Thoracic aorta (tissue), 2 donors: ENCODE results near the gene VAT1L. TPM values are rescaled to one million over a fixed set of nuclear protein-coding genes. Genes with fewer than 3 reads are reported as not detected.

Experiments used
- ATAC-seq: fragments of 150-250 bp; one replicate; pipeline ENCODE4 v1.8.0; 2017; ENCODE audit warnings: low read depth; ENCODE audit not compliant: insufficient number of reproducible peaks, low FRiP score
- DNase-seq: peaks from one replicate; pipeline ENCODE4 v3.0.0-alpha.2; 2020; ENCODE audit warnings: low spot score
- H3K27ac ChIP-seq, 2 donors: fragments of 200-600 bp; sonication (generic); 1 replicate in 1 of 2; 2 replicates in 1 of 2; pipeline ENCODE4 v1.5.1; 2016; ENCODE audit warnings: mild to moderate bottlenecking in 2 of 2, moderate library complexity in 2 of 2
- H3K27me3 ChIP-seq: fragments of 200-600 bp; sonication (generic); replicated peaks from 2 replicates; pipeline ENCODE4 v1.6.0; 2016; ENCODE audit warnings: mild to moderate bottlenecking; ENCODE audit not compliant: insufficient read depth
- H3K36me3 ChIP-seq: fragments of 200-600 bp; sonication (generic); one replicate; pipeline ENCODE4 v1.5.1; 2016
- H3K4me1 ChIP-seq, 2 donors: fragments of 200-600 bp; sonication (generic); 1 replicate in 1 of 2; 2 replicates in 1 of 2; pipeline versions ENCODE4 v1.5.1 to v1.6.0; 2016; ENCODE audit warnings: low read depth in 2 of 2, mild to moderate bottlenecking in 1 of 2; ENCODE audit not compliant: control insufficient read depth in 1 of 2
- H3K4me3 ChIP-seq: fragments of 200-600 bp; sonication (generic); 2 replicates; pipeline ENCODE4 v1.5.1; 2016; ENCODE audit warnings: mild to moderate bottlenecking
- H3K9me3 ChIP-seq: fragments of 200-600 bp; sonication (generic); 2 replicates; pipeline ENCODE4 v1.5.1; 2016
- total RNA-seq, 2 donors: library from RNA; depleted of rRNA; stranded (reverse); fragments of >200 nt; gene quantifications; one replicate each; pipeline versions ENCODE4 v1.1.0 to v1.2.3, GENCODE V29; 2016
- TF ChIP-seq, protein P1 (sequence below): fragments of 200-600 bp; sonication (generic); IDR thresholded peaks from one replicate; pipeline ENCODE4 v1.5.1; 2019; ENCODE audit warnings: antibody characterized with exemption

Gene VAT1L
- total RNA-seq, 2 donors from 2014 or later = 10.4 to 27.1 TPM

DNA sequence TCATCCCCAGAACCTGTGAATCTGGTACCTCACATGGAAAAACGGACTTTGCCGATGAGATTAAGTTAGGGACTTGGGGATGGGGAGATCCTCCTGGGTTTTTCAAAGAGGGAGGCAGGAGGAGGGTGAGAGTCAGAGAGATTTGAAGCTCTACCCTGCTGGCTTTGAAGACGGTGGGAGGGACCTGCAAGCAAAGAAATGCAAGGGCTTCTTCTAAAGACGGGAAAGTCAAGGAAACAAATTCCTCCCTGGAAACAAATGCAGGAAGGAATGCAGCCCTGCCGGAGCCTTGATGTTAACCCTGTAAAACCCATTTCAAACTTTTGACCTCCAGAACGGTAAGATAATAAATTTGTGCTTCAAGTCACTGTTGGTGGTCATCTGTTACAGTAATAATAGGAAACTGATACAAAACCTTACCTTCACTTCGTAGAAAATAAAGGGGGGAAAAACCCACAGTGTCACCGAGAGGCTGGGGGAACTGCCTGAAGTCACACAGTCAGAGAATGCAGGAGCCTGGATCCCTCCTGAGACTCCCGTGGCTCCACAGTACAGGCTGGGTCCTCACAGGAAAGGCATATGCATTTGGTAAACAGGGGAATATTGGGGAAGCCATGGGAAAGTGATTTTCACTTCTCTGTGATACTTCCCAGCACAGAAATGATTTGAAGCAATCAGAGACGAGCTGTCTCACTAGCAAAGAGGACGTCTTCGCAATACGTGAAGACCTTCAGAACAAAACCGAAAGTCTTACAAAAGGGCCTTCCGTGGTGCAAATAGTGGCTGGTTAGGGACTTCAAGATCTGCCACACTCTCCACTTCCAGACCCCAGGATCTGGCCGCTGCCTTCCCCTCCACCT lies 175.1 kb downstream of the VAT1L start:
- Histone ChIP-seq H3K27me3 (no peaks in the 10 kb centered on the region), H3K4me3 (no peak overlapping the region), H3K9me3 (no peaks in the 10 kb centered on the region), H3K4me1 (no peaks in the 10 kb centered on the region), H3K27ac (no peak overlapping the region), H3K36me3 (no peaks in the 10 kb centered on the region)
- DNase-seq = no peak
- ATAC-seq = no peak
- TF ChIP-seq, protein P1, sequence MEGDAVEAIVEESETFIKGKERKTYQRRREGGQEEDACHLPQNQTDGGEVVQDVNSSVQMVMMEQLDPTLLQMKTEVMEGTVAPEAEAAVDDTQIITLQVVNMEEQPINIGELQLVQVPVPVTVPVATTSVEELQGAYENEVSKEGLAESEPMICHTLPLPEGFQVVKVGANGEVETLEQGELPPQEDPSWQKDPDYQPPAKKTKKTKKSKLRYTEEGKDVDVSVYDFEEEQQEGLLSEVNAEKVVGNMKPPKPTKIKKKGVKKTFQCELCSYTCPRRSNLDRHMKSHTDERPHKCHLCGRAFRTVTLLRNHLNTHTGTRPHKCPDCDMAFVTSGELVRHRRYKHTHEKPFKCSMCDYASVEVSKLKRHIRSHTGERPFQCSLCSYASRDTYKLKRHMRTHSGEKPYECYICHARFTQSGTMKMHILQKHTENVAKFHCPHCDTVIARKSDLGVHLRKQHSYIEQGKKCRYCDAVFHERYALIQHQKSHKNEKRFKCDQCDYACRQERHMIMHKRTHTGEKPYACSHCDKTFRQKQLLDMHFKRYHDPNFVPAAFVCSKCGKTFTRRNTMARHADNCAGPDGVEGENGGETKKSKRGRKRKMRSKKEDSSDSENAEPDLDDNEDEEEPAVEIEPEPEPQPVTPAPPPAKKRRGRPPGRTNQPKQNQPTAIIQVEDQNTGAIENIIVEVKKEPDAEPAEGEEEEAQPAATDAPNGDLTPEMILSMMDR = no peak

DNA sequence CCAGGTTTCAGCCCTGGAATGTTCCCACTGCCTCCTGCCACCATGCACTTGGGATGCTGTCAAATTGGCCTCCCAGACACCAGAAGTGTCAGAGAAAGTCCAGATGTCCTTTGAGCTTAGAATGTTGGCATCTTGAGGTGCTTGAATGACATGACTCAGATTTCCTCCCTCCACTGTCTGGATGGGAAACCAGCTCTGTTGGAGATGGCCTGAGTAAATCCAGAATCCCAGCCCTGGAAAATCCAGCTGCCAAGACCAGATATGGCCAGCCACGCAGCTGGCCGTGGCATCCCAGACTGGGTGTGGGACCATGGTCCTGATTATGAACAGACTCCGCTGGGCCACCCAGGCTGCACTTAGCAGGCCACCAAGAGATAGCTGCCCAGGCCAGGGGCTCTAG lies 177.0 kb downstream of the VAT1L start:
- Histone ChIP-seq H3K4me3 (no peak overlapping the region), H3K27ac (no peak overlapping the region), H3K36me3 (no peaks in the 10 kb centered on the region), H3K4me1 (no peaks in the 10 kb centered on the region), H3K9me3 (no peaks in the 10 kb centered on the region), H3K27me3 (no peaks in the 10 kb centered on the region)
- DNase-seq (no peak), ATAC-seq (no peak)
- TF ChIP-seq, protein P1 = no peak

DNA sequence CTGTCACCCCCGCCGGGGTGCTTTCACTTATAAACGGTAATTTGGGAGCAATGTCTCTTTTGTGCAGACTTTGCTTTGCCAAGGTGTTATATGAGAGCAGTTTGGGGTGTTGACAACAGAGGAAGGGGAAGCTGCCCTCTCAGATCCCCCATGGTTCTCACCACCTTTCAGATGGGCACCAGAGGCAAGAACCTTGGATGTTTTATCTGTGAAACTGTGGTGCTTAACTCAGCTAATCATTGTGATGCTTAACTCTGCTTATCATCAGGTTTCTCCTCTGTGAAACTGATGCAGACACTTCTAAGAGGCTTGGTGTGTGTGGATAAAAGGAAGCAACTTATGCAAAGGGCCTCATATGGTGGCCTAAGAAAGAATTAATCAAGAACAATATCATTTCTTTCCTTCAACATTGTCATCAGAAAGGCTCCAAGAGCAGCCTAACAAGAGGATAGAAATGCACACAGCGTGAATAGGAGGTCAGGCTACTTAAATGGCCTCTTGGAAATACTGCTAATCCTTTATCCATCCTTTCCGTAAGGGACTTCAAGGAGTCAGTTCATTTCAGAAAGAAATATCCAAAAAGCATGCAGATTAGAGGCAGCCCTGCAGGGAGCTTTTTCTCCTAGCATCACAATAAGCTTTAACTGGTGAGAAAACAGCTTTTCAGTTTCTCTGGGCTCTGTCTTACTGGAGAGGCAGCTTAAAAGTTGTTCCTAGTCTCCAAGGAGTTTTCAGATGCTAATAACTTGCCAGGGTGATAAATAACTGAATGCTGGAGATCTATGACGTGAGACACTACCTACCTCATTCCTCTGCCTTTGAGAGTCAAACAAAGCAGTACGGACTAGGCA lies 178.9 kb downstream of the VAT1L start:
- no peak for ATAC-seq
- H3K27me3 ChIP-seq = no peaks in the 10 kb centered on the region
- no peak overlapping the region for H3K27ac ChIP-seq
- H3K4me1 ChIP-seq = peaks cover 0 to 6% of the 10 kb centered on the region in 2 donors
- H3K36me3 ChIP-seq = no peaks in the 10 kb centered on the region
- H3K4me3 ChIP-seq = no peak overlapping the region
- TF ChIP-seq, protein P1 = no peak
- no peaks in the 10 kb centered on the region for H3K9me3 ChIP-seq
- no peak for DNase-seq

DNA sequence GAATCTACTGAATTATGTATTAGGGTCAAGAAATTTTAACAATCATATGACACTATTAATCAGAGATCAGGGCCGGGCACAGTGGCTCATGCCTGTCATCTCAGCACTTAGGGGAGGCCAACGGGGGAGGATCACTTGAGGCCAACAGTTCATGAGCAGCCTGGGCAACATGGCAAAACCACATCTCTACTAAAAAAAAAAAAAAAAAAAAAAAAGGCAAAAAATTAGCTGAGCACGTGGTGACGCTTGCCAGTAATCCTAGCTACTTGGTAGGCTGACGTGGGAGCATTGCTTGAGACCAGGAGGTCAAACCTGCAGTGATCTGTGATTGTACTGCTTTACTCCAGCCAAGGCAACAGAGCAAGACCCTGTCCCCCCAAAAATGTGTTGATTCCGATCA lies 181.5 kb downstream of the VAT1L start:
- Histone ChIP-seq H3K4me1 (peaks cover 0 to 6% of the 10 kb centered on the region in 2 donors), H3K36me3 (no peaks in the 10 kb centered on the region), H3K27ac (no peak overlapping the region), H3K4me3 (no peak overlapping the region), H3K27me3 (no peaks in the 10 kb centered on the region), H3K9me3 (no peaks in the 10 kb centered on the region)
- ATAC-seq (no peak), DNase-seq (no peak)
- TF ChIP-seq, protein P1 = no peak

DNA sequence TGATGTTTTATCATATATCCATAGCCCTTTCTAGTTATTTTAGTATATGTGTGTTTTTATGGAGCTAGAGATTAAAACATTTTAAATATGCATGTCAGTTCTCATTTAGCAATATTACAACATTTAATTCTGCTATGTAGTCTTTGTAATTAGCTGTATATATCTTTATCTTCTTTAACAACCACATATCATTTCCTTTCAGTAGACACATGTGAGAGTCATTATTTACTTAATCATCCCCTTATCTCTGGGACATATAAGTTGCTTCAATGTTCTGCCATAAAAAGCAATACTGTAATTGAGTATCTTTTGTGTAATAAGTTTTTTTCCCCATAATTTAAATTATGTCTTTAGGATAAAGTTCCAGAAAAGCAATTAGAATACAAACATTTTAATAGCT lies 182.0 kb downstream of the VAT1L start:
- no peak overlapping the region for H3K27ac ChIP-seq
- no peak overlapping the region for H3K4me3 ChIP-seq
- peaks cover 0 to 6% of the 10 kb centered on the region in 2 donors for H3K4me1 ChIP-seq
- H3K27me3 ChIP-seq = no peaks in the 10 kb centered on the region
- ATAC-seq (no peak), DNase-seq (no peak)
- no peaks in the 10 kb centered on the region for H3K9me3 ChIP-seq
- TF ChIP-seq, protein P1 = no peak
- H3K36me3 ChIP-seq = no peaks in the 10 kb centered on the region
